Activated CD4-positive, alpha-beta memory T cell treated with anti-CD3 and anti-CD28 coated beads for 36 hours (primary cell): ENCODE data around the gene SERPINF2. TPM values are rescaled to one million over a fixed set of nuclear protein-coding genes. Genes with fewer than 3 reads are reported as not detected.

Experiments used
- CTCF ChIA-PET: fragments of 350-600 bp; sonication (Branson Sonifier 250); formaldehyde crosslinking; loops from one replicate; lab custom pipeline; 2021; ENCODE audit warnings: antibody characterized with exemption, inconsistent platforms; lab: Charles Lee
- POLR2A ChIA-PET: fragments of 350-600 bp; sonication (Branson Sonifier 250); formaldehyde crosslinking; loops from one replicate; lab custom pipeline; 2021; ENCODE audit warnings: antibody characterized with exemption; lab: Charles Lee
- DNase-seq: peaks from one replicate; pipeline ENCODE4 v3.0.0-alpha.2; 2020
- H3K27ac Mint-ChIP-seq: one replicate; pipeline ENCODE4 v1.8.0; 2021; ENCODE audit warnings: mixed read lengths
- H3K27me3 Mint-ChIP-seq: one replicate; pipeline ENCODE4 v1.8.0; 2021; ENCODE audit warnings: mixed read lengths
- H3K36me3 Mint-ChIP-seq: one replicate; pipeline ENCODE4 v1.8.0; 2021; ENCODE audit warnings: mixed read lengths
- H3K4me1 Mint-ChIP-seq: one replicate; pipeline ENCODE4 v1.8.0; 2021; ENCODE audit warnings: low read depth, mixed read lengths
- H3K4me3 Mint-ChIP-seq: one replicate; pipeline ENCODE4 v1.8.0; 2021; ENCODE audit warnings: mild to moderate bottlenecking, mixed read lengths
- H3K9me3 Mint-ChIP-seq: one replicate; pipeline ENCODE4 v1.8.0; 2021; ENCODE audit warnings: mixed read lengths
- intact Hi-C: fragments of 100-400 bp; cut with micrococcal nuclease; formaldehyde crosslinking; loops from one replicate; pipeline ENCODE4 v1.15.1; 2023
- total RNA-seq, 2 experiments: library from RNA; stranded (reverse); gene quantifications; one replicate each; pipeline ENCODE4 v1.2.3, GENCODE V29; 2021

SERPINF2 gene
- total RNA-seq, 2 experiments from 2014 or later = not detected

DNA sequence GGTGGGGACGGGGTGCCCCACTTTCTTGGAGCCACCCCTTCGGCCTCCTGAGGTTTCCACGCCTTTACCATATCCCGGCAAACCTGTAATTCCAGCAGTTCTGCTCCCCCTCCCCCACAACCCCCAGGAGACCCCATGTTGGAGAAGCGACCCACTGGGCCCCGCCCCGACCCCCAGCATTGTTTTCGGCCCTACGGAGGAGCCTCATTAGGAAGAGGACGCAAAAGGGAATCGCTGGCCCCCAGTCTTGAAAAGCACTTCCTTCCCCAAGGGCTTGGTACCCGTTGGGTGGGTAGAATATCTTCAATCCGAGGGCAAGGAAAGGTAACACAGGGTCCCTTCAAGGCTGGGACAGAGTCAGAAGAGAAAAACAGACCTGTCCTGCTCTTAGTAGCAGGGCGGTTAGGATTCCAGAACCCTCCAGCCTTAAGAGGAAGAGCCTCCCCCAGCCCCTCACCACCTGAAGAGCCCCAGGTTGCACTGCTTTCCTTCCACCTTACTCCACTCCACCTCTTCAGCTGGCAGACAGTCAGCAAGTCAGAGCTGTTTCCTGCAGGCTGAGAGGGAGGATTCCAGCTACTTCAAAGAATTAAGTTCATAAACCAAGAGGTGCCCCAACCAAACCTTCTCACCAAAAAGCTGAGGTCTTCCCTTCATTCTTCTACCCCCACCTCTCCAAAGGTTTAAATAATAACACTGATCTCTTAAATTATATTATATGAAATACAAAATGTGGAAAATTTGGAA, 31.7 kb upstream of the SERPINF2 start:
- H3K27ac Mint-ChIP-seq = no peak overlapping the region
- DNase-seq = no peak
- H3K36me3 Mint-ChIP-seq = peaks cover 1% of the 10 kb centered on the region
- peaks cover 1% of the 10 kb centered on the region for H3K27me3 Mint-ChIP-seq
- ChIA-PET CTCF (interaction anchor here (1.1 to 1.4 kb wide), 3 partner anchors 10 to 198 kb away, joined by 3 to 4 read pairs (median 4); no protein-coding TSS in a partner anchor), POLR2A (no interaction called here)
- peaks cover 24% of the 10 kb centered on the region for H3K4me1 Mint-ChIP-seq
- H3K4me3 Mint-ChIP-seq = peak overlapping the region; percentile 26
- H3K9me3 Mint-ChIP-seq = no peaks in the 10 kb centered on the region
- intact Hi-C loops = loop anchor here (10.0 kb wide), 1 partner anchor 554 kb away; no protein-coding TSS in a partner anchor

DNA sequence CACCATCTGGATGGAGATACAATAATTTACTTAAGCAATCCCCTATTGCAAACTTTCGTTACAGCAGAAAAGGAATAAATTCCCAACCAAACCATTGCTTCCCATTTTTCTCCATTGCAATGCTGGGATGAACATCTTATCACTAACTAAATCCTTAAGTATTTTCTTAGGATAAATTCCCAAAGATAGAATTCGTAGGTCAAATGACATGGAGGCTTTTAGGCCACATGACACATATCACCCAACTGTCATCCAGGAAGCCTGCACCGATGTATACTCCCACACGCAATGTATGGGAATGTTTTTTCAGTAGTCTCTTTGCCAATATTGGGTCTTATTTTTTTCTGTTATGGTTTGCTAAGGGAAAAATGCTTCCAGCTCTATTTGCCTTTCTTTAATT, 30.9 kb upstream of the SERPINF2 start:
- H3K9me3 Mint-ChIP-seq = no peaks in the 10 kb centered on the region
- no peak overlapping the region for H3K4me3 Mint-ChIP-seq
- intact Hi-C loops = loop anchor here (10.0 kb wide), 1 partner anchor 553 kb away; no protein-coding TSS in a partner anchor
- peaks cover 1% of the 10 kb centered on the region for H3K27me3 Mint-ChIP-seq
- POLR2A ChIA-PET = no interaction called here
- CTCF ChIA-PET = interaction anchor here (1.0 to 1.4 kb wide), 3 partner anchors 9 to 64 kb away, joined by 4 to 7 read pairs (median 4); no protein-coding TSS in a partner anchor
- H3K36me3 Mint-ChIP-seq = peaks cover 1% of the 10 kb centered on the region
- H3K4me1 Mint-ChIP-seq = peaks cover 24% of the 10 kb centered on the region
- no peak for DNase-seq
- H3K27ac Mint-ChIP-seq = no peak overlapping the region

DNA sequence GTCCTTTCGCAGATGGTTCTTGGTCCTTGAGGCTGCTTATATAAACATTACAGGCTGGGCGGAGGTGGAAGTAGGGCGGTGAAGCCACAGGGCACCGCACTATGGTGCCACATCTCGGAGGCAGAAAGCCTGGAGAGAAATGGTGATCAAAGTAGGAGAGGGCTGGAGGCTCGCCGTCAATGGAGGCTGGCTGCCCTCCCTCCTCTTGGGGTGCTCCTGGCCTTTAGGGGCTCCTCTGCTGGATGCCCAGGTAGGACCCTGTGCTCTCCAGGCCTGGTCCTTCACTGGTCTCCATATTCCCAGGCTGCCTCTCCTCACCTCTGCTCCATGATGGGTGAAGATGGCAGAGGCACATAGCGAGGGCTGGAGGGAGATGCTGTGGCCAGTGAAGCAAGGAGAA, 30.4 kb upstream of the SERPINF2 start:
- no peak for DNase-seq
- Mint-ChIP-seq H3K4me1 (peaks cover 22% of the 10 kb centered on the region), H3K27me3 (peaks cover 1% of the 10 kb centered on the region), H3K27ac (no peak overlapping the region), H3K4me3 (no peak overlapping the region), H3K36me3 (peaks cover 1% of the 10 kb centered on the region), H3K9me3 (no peaks in the 10 kb centered on the region)
- ChIA-PET POLR2A (no interaction called here), CTCF (interaction anchor here (1.0 to 1.4 kb wide), 2 partner anchors 9 to 64 kb away, joined by 4 to 7 read pairs; no protein-coding TSS in a partner anchor)
- intact Hi-C loops = loop anchor here (10.0 kb wide), 1 partner anchor 553 kb away; no protein-coding TSS in a partner anchor

DNA sequence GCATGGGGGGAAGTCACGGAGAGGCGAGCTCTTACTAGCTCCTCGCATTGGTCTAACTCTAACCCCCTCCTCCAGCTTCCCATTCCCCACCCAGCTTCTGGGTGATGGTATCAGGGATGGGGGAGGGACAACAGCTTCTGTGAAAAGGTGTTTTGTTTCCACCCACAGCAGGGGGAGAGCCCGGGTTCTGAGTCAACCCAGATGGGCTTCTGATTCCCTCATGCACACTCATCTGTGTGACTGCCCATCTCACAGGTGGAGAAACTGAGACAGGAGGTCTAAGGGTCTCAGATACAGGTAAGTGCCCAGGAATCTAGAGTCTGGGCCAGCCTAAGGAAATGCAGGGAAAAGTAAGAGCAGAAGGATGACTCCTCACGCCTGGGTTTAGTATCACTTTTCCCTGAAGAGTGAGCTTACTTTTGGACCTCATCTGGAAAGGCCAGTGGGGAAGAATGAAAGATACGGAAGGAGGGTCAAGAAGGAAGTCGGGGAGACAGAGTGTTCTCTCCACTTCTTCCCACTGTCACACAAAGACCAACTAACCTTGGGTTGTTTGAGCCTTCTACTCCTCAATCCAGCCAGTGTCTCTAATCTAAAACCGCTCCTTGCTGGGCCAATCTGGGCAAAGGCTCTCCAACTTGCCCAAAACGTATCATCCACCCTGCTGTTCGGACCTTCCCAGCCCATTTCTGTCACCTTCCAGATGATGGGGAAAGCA, 29.4 kb upstream of the SERPINF2 start:
- Mint-ChIP-seq H3K4me1 (peaks cover 28% of the 10 kb centered on the region), H3K4me3 (no peak overlapping the region), H3K27me3 (peaks cover 1% of the 10 kb centered on the region), H3K36me3 (peaks cover 1% of the 10 kb centered on the region), H3K9me3 (no peaks in the 10 kb centered on the region), H3K27ac (no peak overlapping the region)
- no peak for DNase-seq
- intact Hi-C loops = loop anchor here (10.0 kb wide), 1 partner anchor 551 kb away; no protein-coding TSS in a partner anchor
- ChIA-PET CTCF (interaction anchor here (0.6 to 1.6 kb wide), 3 partner anchors 44 to 65 kb away, joined by 3 to 4 read pairs (median 3); no protein-coding TSS in a partner anchor), POLR2A (no interaction called here)

DNA sequence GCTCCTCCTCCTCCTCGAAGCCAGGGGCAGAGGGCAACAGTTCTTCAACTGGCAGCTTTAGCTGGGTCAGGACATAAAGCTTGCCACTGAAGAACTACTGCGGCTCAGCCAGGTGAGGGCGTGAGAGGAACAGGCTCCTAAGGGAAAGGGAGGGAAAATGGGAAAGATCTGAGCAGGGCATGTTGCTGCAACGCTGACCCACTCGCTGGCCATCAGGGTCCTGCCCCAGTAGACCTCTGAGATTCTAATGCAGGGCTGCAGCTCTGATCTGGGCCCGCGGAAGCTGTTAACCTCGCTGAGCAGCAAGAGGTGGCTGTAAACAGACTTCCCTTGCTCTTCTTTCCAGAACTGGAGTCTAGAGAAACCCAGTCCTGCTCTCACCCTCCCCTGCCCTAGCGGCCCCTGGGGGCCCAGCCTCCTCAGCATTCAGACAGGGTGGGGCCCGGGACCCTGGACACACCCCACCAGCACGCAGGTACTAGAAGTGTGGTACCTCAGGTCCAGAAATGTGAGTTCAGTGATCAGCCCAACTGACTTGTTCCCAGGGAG, 28.7 kb upstream of the SERPINF2 start:
- intact Hi-C loops = loop anchor here (10.0 kb wide), 1 partner anchor 551 kb away; no protein-coding TSS in a partner anchor
- no peak overlapping the region for H3K27ac Mint-ChIP-seq
- ChIA-PET CTCF (interaction anchor here (0.6 to 1.6 kb wide), 3 partner anchors 44 to 65 kb away, joined by 3 to 4 read pairs (median 3); no protein-coding TSS in a partner anchor), POLR2A (no interaction called here)
- H3K36me3 Mint-ChIP-seq = peaks cover 1% of the 10 kb centered on the region
- H3K4me1 Mint-ChIP-seq = peaks cover 28% of the 10 kb centered on the region
- no peak for DNase-seq
- peak overlapping the region; percentile 38 for H3K4me3 Mint-ChIP-seq
- peaks cover 1% of the 10 kb centered on the region for H3K27me3 Mint-ChIP-seq
- H3K9me3 Mint-ChIP-seq = no peaks in the 10 kb centered on the region

DNA sequence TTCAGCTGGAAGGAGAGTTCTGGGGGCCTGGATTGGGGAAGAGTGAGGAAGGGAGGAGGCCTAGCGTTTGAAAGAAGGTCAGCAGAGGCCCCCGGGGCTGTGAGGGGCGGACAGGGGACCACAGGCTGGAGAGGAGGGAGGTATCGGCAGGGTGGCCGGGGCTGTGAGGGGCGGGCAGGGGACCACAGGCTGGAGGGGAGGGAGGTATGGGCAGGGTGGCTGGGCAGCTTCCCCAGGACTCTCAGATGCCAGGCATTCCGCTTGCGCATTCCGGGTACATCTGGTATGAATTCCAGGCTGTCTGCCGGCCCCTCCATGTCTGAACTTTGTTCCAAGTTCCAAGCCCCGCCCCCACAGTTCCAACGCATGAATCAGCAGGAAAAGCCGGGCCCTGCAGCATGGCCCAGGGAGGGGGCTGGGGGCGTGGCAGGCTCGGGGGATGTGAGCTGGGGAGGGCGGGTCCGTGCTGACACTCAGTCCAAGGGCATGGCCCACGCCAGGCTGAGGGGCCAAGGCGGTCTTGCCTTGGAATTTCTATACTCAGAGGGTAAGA, 28.2 kb upstream of the SERPINF2 start:
- H3K27me3 Mint-ChIP-seq = no peaks in the 10 kb centered on the region
- no peak overlapping the region for H3K27ac Mint-ChIP-seq
- intact Hi-C loops = loop anchor here (10.0 kb wide), 1 partner anchor 550 kb away; no protein-coding TSS in a partner anchor
- POLR2A ChIA-PET = no interaction called here
- peaks cover 1% of the 10 kb centered on the region for H3K36me3 Mint-ChIP-seq
- H3K4me1 Mint-ChIP-seq = peaks cover 28% of the 10 kb centered on the region
- peak; percentile 38 for DNase-seq
- CTCF ChIA-PET = interaction anchor here (2.4 kb wide), 1 partner anchor 45 kb away, joined by 13 read pairs; no protein-coding TSS in a partner anchor
- no peaks in the 10 kb centered on the region for H3K9me3 Mint-ChIP-seq
- H3K4me3 Mint-ChIP-seq = peak overlapping the region; percentile 38

DNA sequence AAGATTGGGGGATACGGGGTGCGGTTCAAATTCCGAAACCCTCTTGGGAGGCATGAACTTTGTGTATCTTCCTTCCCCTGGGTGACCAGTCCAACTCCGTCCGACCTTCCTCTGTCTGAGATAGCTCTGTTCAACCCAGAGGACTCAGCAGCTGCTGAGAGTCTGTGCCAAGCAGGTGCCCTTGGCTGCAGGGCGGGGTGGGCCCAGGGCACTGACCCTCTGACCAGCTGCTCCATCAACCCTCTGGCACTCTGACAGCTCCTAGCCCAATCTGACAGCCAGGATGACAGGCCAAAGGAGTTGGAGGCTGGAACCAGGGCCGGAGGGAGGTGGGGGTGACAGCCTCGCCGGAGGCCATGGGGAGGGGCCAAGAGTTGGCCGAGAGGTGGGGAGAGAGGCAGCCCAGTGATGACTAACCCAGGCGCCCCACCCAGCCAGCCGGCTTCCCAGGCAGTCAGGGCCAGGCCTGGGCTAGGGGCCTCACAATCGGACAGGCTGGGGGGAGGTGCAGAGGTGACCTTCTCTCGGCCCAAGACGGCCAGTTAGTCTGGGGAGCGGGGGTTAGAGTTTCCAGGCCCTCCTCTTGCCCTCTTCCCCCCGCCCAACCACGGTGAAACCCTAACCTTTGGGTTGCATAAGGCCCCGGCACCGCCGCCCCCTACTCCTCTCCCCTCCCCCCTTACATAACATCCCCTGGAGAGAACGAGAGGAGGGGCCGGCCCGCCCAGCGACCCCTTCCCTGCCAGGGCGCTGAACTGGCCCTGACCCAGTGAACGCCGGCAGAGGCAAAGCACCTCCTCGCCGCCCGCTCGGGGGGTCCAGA, 27.5 kb upstream of the SERPINF2 start:
- Mint-ChIP-seq H3K36me3 (peaks cover 1% of the 10 kb centered on the region), H3K4me3 (peak overlapping the region; percentile 60), H3K27me3 (no peaks in the 10 kb centered on the region), H3K9me3 (no peaks in the 10 kb centered on the region), H3K27ac (no peak overlapping the region), H3K4me1 (peaks cover 28% of the 10 kb centered on the region)
- ChIA-PET CTCF (interaction anchor here (1.6 to 2.9 kb wide), 3 partner anchors 31 to 67 kb away, joined by 6 to 22 read pairs (median 13); partner anchors contain the start of genes PRPF8 and RILP), POLR2A (interaction anchor here (0.7 to 2.2 kb wide), 3 partner anchors 31 to 310 kb away, joined by 3 to 13 read pairs (median 8); partner anchors contain the start of genes RPA1, RTN4RL1 and SMYD4)
- intact Hi-C loops = loop anchor here (5.0 to 10.0 kb wide), 3 partner anchors 153 to 550 kb away; partner anchors contain the start of genes OVCA2 and PITPNA
- DNase-seq = peak; percentile 66

DNA sequence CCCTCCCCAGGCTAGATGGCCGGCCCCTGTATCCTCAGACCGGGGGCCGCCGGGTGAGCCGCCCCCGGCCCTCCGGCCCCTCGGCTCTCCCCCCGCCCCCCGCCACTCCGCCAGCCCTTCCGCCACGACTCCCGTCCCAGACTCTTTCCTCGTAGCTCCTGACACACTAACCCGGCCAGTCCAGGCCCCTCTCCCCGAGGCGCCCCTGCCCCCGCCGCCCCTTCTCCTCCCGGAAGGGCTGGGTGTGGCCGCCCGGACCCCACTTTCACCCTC, 26.9 kb upstream of the SERPINF2 start:
- Mint-ChIP-seq H3K9me3 (no peaks in the 10 kb centered on the region), H3K36me3 (peaks cover 1% of the 10 kb centered on the region), H3K27me3 (no peaks in the 10 kb centered on the region), H3K4me3 (peak overlapping the region; percentile 94), H3K27ac (peak overlapping the region; percentile 56), H3K4me1 (peaks cover 23% of the 10 kb centered on the region)
- POLR2A ChIA-PET = interaction anchor here (0.7 to 2.2 kb wide), 3 partner anchors 32 to 309 kb away, joined by 3 to 13 read pairs (median 8); partner anchors contain the start of genes RPA1, RTN4RL1 and SMYD4
- CTCF ChIA-PET = interaction anchor here (0.7 to 2.9 kb wide), 5 partner anchors 21 to 114 kb away, joined by 3 to 22 read pairs (median 6); partner anchors contain the start of genes PRPF8, RILP, RPA1 and SMYD4
- intact Hi-C loops = loop anchor here (1.0 to 10.0 kb wide), 6 partner anchors 31 to 549 kb away; partner anchors contain the start of genes OVCA2, PITPNA, PRPF8 and RILP
- DNase-seq = no peak

DNA sequence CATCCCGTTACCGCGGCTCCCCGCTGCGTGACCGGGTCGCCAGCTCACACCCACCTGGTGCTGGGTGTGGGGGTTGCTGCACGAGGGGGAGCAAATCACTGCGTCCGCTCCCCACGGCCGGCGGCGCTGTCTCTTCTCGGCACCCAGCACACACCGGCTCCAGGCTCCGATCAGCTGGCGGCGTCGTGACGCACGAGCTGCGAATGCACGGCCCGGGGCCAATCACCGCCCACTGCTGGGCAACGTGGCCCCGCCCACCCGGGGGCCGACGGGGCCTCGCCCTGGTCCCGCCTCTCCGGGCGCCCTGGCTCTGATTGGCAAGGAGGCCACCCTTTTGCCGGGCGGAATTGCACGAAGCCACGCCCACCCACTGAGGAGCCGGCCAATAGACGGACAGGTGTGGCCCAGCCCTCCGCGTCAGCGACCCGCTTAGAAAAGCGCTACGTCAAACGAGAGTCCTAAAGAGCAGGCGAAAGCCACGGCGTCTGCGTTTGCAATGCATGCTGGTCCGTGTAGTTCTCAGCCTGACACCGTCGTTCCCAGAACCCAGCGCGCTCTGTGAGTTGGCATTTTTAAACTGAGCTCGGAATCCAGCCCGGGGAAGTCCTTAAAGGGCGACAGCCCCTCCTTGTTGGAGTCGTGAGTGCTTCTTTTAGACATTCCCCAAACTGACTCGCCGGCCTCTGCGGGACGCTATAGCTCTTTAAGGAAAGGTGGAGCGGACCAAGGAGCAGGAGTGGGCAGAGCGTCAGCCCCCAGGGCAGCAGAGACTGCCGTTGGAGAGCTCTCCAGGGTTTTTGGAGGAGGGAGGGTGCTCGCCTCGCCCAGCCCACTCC, 26.4 kb upstream of the SERPINF2 start:
- ChIA-PET POLR2A (interaction anchor here (0.6 to 2.2 kb wide), 17 partner anchors 11 to 620 kb away, joined by 3 to 13 read pairs (median 4); partner anchors contain the start of genes HIC1, RILP, RPA1 and RTN4RL1), CTCF (interaction anchor here (0.7 to 2.9 kb wide), 12 partner anchors 9 to 338 kb away, joined by 3 to 22 read pairs (median 4); partner anchors contain the start of genes HIC1, PRPF8, RILP and RPA1)
- Mint-ChIP-seq H3K27me3 (no peaks in the 10 kb centered on the region), H3K27ac (peak overlapping the region; percentile 99), H3K9me3 (no peaks in the 10 kb centered on the region), H3K36me3 (peaks cover 1% of the 10 kb centered on the region), H3K4me3 (peak overlapping the region; percentile 94), H3K4me1 (peaks cover 18% of the 10 kb centered on the region)
- DNase-seq = peak; percentile 100
- intact Hi-C loops = loop anchor here (1.0 to 10.0 kb wide), 6 partner anchors 32 to 549 kb away; partner anchors contain the start of genes OVCA2, PITPNA, PRPF8 and RILP
